C4-2B (cell line): Measurements from ENCODE around the gene CHCHD10.

Experiments
- ZFX ChIP-seq: fragments of 450-650 bp; IDR thresholded peaks from 2 replicates; pipeline ENCODE4 v1.6.1; 2017
- TF ChIP-seq, protein P1 (sequence below): fragments of 450-650 bp; conservative IDR thresholded peaks from 2 replicates; pipeline ENCODE4 v1.5.1; 2017; ENCODE audit warnings: mild to moderate bottlenecking

- TF ChIP-seq, protein P1, sequence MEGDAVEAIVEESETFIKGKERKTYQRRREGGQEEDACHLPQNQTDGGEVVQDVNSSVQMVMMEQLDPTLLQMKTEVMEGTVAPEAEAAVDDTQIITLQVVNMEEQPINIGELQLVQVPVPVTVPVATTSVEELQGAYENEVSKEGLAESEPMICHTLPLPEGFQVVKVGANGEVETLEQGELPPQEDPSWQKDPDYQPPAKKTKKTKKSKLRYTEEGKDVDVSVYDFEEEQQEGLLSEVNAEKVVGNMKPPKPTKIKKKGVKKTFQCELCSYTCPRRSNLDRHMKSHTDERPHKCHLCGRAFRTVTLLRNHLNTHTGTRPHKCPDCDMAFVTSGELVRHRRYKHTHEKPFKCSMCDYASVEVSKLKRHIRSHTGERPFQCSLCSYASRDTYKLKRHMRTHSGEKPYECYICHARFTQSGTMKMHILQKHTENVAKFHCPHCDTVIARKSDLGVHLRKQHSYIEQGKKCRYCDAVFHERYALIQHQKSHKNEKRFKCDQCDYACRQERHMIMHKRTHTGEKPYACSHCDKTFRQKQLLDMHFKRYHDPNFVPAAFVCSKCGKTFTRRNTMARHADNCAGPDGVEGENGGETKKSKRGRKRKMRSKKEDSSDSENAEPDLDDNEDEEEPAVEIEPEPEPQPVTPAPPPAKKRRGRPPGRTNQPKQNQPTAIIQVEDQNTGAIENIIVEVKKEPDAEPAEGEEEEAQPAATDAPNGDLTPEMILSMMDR = no peak
- no peak for TF ChIP-seq ZFX
Observed at GRCh38 chr22:23763954-23764353, 3.8 kb downstream of the CHCHD10 start.
